Measurements from ENCODE around the gene CD58.
"Not testable (repeated sequence)": the region's sequence is repeated elsewhere in the genome, so short reads cannot be mapped to it uniquely, and the experiment has no call there.

- TF ChIP-seq FOXK2 (IDR thresholded peaks at IDR 0.05); TARDBP (IDR thresholded peaks at IDR 0.05); NFRKB (IDR thresholded peaks at IDR 0.05); FOXM1 (IDR thresholded peaks at IDR 0.05; ENCODE audit: borderline replicate concordance): not testable (repeated sequence)
These were observed 33.6 kb upstream of the CD58 start for GRCh38 chr1:116604408-116604807.

Measured in HEK293T (cell line).